ENCODE results near the gene IL27RA.

Gene IL27RA

GRCh38 chr19:14056069-14056666 lies 24.6 kb downstream of the IL27RA start:
- H3K36me3 ChIP-seq (replicated peaks in 1 of 2; ENCODE audit: control insufficient read depth in 2 of 2, insufficient read depth in 2 of 2, low read length in 2 of 2): peaks cover 2 to 3% of the 10 kb centered on the region in 2 donors
- H2AK5ac ChIP-seq (ENCODE audit: low read depth, low read length): peak overlapping the region; percentile 41
- H3K79me1 ChIP-seq (ENCODE audit: low read depth, low read length): no peaks in the 10 kb centered on the region
- peaks cover 0 to 3% of the 10 kb centered on the region in 2 donors for H3K9me3 ChIP-seq (replicated peaks in 1 of 2; ENCODE audit: control insufficient read depth in 2 of 2, insufficient read depth in 1 of 2, low read depth in 1 of 2, low read length in 2 of 2)
- no peak overlapping the region for H2BK120ac ChIP-seq (ENCODE audit: low read depth, low read length)
- peaks cover 3 to 4% of the 10 kb centered on the region in 2 donors for H3K4me1 ChIP-seq (ENCODE audit: control insufficient read depth in 2 of 2, insufficient read depth in 1 of 2, low read depth in 1 of 2, low read length in 2 of 2)
- H3K23ac ChIP-seq (ENCODE audit: low read depth, low read length, poor library complexity): no peak overlapping the region
- H3K9ac ChIP-seq (ENCODE audit: low read depth, low read length, poor library complexity): no peak overlapping the region
- no peak overlapping the region for H3K4ac ChIP-seq (ENCODE audit: low read length)
- no peak for DNase-seq (ENCODE audit: low spot score)
- peak overlapping the region; percentile 46 for H2BK15ac ChIP-seq (ENCODE audit: low read length)
- H3K4me3 ChIP-seq (ENCODE audit: low read length in 2 of 2): no peak overlapping the region
- H4K91ac ChIP-seq (ENCODE audit: low read depth, low read length, poor library complexity): no peak overlapping the region
- no peak overlapping the region for H2AFZ ChIP-seq (ENCODE audit: low read length)
- no peak overlapping the region for H3K18ac ChIP-seq (ENCODE audit: low read length)
- WGBS, 2 donors (ENCODE audit: extremely low coverage in 2 of 2, insufficient read length in 2 of 2, insufficient replicate concordance in 1 of 2): no CpG with 5 or more reads among the region's 10 CpGs
- no peak overlapping the region for H3K4me2 ChIP-seq (ENCODE audit: insufficient read depth, low read length, poor library complexity, severe bottlenecking)
- no peak overlapping the region for H2BK12ac ChIP-seq (ENCODE audit: low read length)
- peaks cover 0 to 28% (median 14%) of the 10 kb centered on the region in 3 experiments for H3K27me3 ChIP-seq (ENCODE audit: control insufficient read depth in 3 of 3, insufficient read depth in 3 of 3, low read depth in 1 of 3, low read length in 3 of 3)
- H3K14ac ChIP-seq (ENCODE audit: low read length): no peak overlapping the region
- no peak overlapping the region for H3K27ac ChIP-seq (replicated peaks; ENCODE audit: low read length)
- no peak overlapping the region for H2BK5ac ChIP-seq (ENCODE audit: low read length)
- H4K8ac ChIP-seq (ENCODE audit: low read depth, low read length): no peak overlapping the region

GRCh38 chr19:14056741-14057356 lies 25.3 kb downstream of the IL27RA start:
- H3K36me3 ChIP-seq (replicated peaks in 1 of 2; ENCODE audit: control insufficient read depth in 2 of 2, insufficient read depth in 2 of 2, low read length in 2 of 2): peaks cover 2 to 3% of the 10 kb centered on the region in 2 donors
- H3K18ac ChIP-seq (ENCODE audit: low read length): peak overlapping the region; percentile 96
- H2BK120ac ChIP-seq (ENCODE audit: low read depth, low read length): no peak overlapping the region
- H2AK5ac ChIP-seq (ENCODE audit: low read depth, low read length): peak overlapping the region; percentile 41
- no peaks in the 10 kb centered on the region for H3K79me1 ChIP-seq (ENCODE audit: low read depth, low read length)
- H3K9me3 ChIP-seq (replicated peaks in 1 of 2; ENCODE audit: control insufficient read depth in 2 of 2, insufficient read depth in 1 of 2, low read depth in 1 of 2, low read length in 2 of 2): peaks cover 0 to 3% of the 10 kb centered on the region in 2 donors
- H3K27me3 ChIP-seq (ENCODE audit: control insufficient read depth in 3 of 3, insufficient read depth in 3 of 3, low read depth in 1 of 3, low read length in 3 of 3): peaks cover 0 to 28% (median 14%) of the 10 kb centered on the region in 3 experiments
- H4K91ac ChIP-seq (ENCODE audit: low read depth, low read length, poor library complexity): no peak overlapping the region
- H3K27ac ChIP-seq (replicated peaks; ENCODE audit: low read length): no peak overlapping the region
- no CpG with 5 or more reads among the region's 19 CpGs for WGBS, 2 donors (ENCODE audit: extremely low coverage in 2 of 2, insufficient read length in 2 of 2, insufficient replicate concordance in 1 of 2)
- H3K9ac ChIP-seq (ENCODE audit: low read depth, low read length, poor library complexity): peak overlapping the region; percentile 15
- peak overlapping the region; percentile 67 for H3K4me2 ChIP-seq (ENCODE audit: insufficient read depth, low read length, poor library complexity, severe bottlenecking)
- H2BK12ac ChIP-seq (ENCODE audit: low read length): no peak overlapping the region
- H3K14ac ChIP-seq (ENCODE audit: low read length): no peak overlapping the region
- H4K8ac ChIP-seq (ENCODE audit: low read depth, low read length): no peak overlapping the region
- H3K4ac ChIP-seq (ENCODE audit: low read length): no peak overlapping the region
- H2BK5ac ChIP-seq (ENCODE audit: low read length): no peak overlapping the region
- no peak for DNase-seq (ENCODE audit: low spot score)
- H3K23ac ChIP-seq (ENCODE audit: low read depth, low read length, poor library complexity): peak overlapping the region; percentile 8
- H2BK15ac ChIP-seq (ENCODE audit: low read length): no peak overlapping the region
- H2AFZ ChIP-seq (ENCODE audit: low read length): peak overlapping the region; percentile 89
- H3K4me1 ChIP-seq (ENCODE audit: control insufficient read depth in 2 of 2, insufficient read depth in 1 of 2, low read depth in 1 of 2, low read length in 2 of 2): peaks cover 3 to 4% of the 10 kb centered on the region in 2 donors
- peak overlapping the region; percentile 39 to 84 for H3K4me3 ChIP-seq (ENCODE audit: low read length in 2 of 2)

GRCh38 chr19:14058182-14059092 lies 26.9 kb downstream of the IL27RA start:
- Histone ChIP-seq H3K4ac (ENCODE audit: low read length) (no peak overlapping the region), H2BK120ac (ENCODE audit: low read depth, low read length) (no peak overlapping the region), H3K36me3 (replicated peaks in 1 of 2; ENCODE audit: control insufficient read depth in 2 of 2, insufficient read depth in 2 of 2, low read length in 2 of 2) (no peaks in the 10 kb centered on the region), H3K18ac (ENCODE audit: low read length) (peak overlapping the region; percentile 54), H3K4me2 (ENCODE audit: insufficient read depth, low read length, poor library complexity, severe bottlenecking) (peak overlapping the region; percentile 65), H3K9me3 (replicated peaks in 1 of 2; ENCODE audit: control insufficient read depth in 2 of 2, insufficient read depth in 1 of 2, low read depth in 1 of 2, low read length in 2 of 2) (no peaks in the 10 kb centered on the region), H4K91ac (ENCODE audit: low read depth, low read length, poor library complexity) (no peak overlapping the region), H2BK5ac (ENCODE audit: low read length) (no peak overlapping the region), H4K8ac (ENCODE audit: low read depth, low read length) (no peak overlapping the region), H3K9ac (ENCODE audit: low read depth, low read length, poor library complexity) (no peak overlapping the region), H3K79me1 (ENCODE audit: low read depth, low read length) (no peaks in the 10 kb centered on the region), H3K14ac (ENCODE audit: low read length) (no peak overlapping the region), H3K27me3 (ENCODE audit: control insufficient read depth in 3 of 3, insufficient read depth in 3 of 3, low read depth in 1 of 3, low read length in 3 of 3) (peaks cover 0 to 28% (median 14%) of the 10 kb centered on the region in 3 experiments), H2AK5ac (ENCODE audit: low read depth, low read length) (peak overlapping the region; percentile 85), H2AFZ (ENCODE audit: low read length) (peak overlapping the region; percentile 77), H3K4me1 (ENCODE audit: control insufficient read depth in 2 of 2, insufficient read depth in 1 of 2, low read depth in 1 of 2, low read length in 2 of 2) (peaks cover 3 to 4% of the 10 kb centered on the region in 2 donors), H3K27ac (replicated peaks; ENCODE audit: low read length) (no peak overlapping the region), H2BK12ac (ENCODE audit: low read length) (no peak overlapping the region), H3K4me3 (ENCODE audit: low read length in 2 of 2) (peak overlapping the region; percentile 40 to 77), H3K23ac (ENCODE audit: low read depth, low read length, poor library complexity) (peak overlapping the region; percentile 0), H2BK15ac (ENCODE audit: low read length) (no peak overlapping the region)
- WGBS, 2 donors (ENCODE audit: extremely low coverage in 2 of 2, insufficient read length in 2 of 2, insufficient replicate concordance in 1 of 2): 100% methylated on average over 1 to 3 of the region's 17 CpGs
- DNase-seq (ENCODE audit: low spot score): no peak
